B cell (primary cell): ENCODE data around the gene MPND. TPM values are rescaled to one million over a fixed set of nuclear protein-coding genes. Genes with fewer than 3 reads are reported as not detected.

ENCODE experiments used
- ATAC-seq: fragments of 200-7000 bp; cut with Tn5 transposase; one replicate; pipeline ENCODE4 v1.10.0; 2021; ENCODE audit warnings: low read depth, mild to moderate bottlenecking, moderate number of reproducible peaks, moderate library complexity
- CTCF ChIA-PET: fragments of 350-600 bp; sonication (Branson Sonifier 250); formaldehyde crosslinking; loops from one replicate; lab custom pipeline; 2021; ENCODE audit warnings: antibody characterized with exemption, inconsistent platforms; lab: Charles Lee
- POLR2A ChIA-PET: fragments of 350-600 bp; sonication (Branson Sonifier 250); formaldehyde crosslinking; loops from one replicate; lab custom pipeline; 2021; ENCODE audit warnings: antibody characterized with exemption; lab: Charles Lee
- DNase-seq: peaks from one replicate; pipeline ENCODE4 v3.0.0; 2013
- H2AFZ ChIP-seq: 2 replicates; pipeline ENCODE4 v1.6.1; 2012; ENCODE audit warnings: mild to moderate bottlenecking, low read depth, low read length; ENCODE audit not compliant: insufficient read depth, poor library complexity, severe bottlenecking
- H3K27ac ChIP-seq, 2 donors: 1 replicate in 1 of 2; 2 replicates in 1 of 2; pipeline ENCODE4 v1.5.1; 2012 to 2013; ENCODE audit warnings: low read length in 2 of 2, mild to moderate bottlenecking in 2 of 2, moderate library complexity in 1 of 2
- H3K27me3 ChIP-seq, 4 experiments: fragments of 200-600 bp in 1 of 4; sonication (generic) in 1 of 4; replicated peaks in 1 of 4; 1 replicate in 2 of 4; 2 replicates in 2 of 4; pipeline versions ENCODE4 v1.6.1 to v1.7.0; 2013 to 2016; ENCODE audit warnings: low read length in 3 of 4, mild to moderate bottlenecking in 2 of 4, mixed read lengths in 1 of 4, moderate library complexity in 1 of 4; ENCODE audit not compliant: insufficient read depth in 4 of 4, control insufficient read depth in 3 of 4; ENCODE audit errors: control extremely low read depth in 1 of 4
- H3K36me3 ChIP-seq, 2 experiments: replicated peaks in 1 of 2; 1 replicate in 1 of 2; 2 replicates in 1 of 2; pipeline versions ENCODE4 v1.6.1 to v1.7.1; 2013; ENCODE audit warnings: low read length in 1 of 2; ENCODE audit not compliant: insufficient read depth in 2 of 2, control insufficient read depth in 1 of 2; ENCODE audit errors: control extremely low read depth in 1 of 2, extremely low read depth in 1 of 2
- H3K4me1 ChIP-seq, 2 donors: fragments of 200-600 bp in 1 of 2; sonication (generic) in 1 of 2; 1 replicate in 1 of 2; 2 replicates in 1 of 2; pipeline versions ENCODE4 v1.5.1 to v1.6.1; 2013 to 2017; ENCODE audit warnings: low read length in 2 of 2; ENCODE audit not compliant: control insufficient read depth in 2 of 2, insufficient read depth in 2 of 2
- H3K4me2 ChIP-seq: replicated peaks from 2 replicates; pipeline ENCODE3; 2012; ENCODE audit warnings: mild to moderate bottlenecking, low read depth, low read length; ENCODE audit not compliant: poor library complexity, severe bottlenecking
- H3K4me3 ChIP-seq, 5 experiments: fragments of 200-600 bp in 1 of 5; sonication (generic) in 1 of 5; 1 replicate in 3 of 5; 2 replicates in 2 of 5; pipeline versions ENCODE4 v1.5.1 to v1.7.0; 2011 to 2016; ENCODE audit warnings: low read length in 4 of 5, mild to moderate bottlenecking in 4 of 5, low read depth in 2 of 5, control low read depth in 1 of 5, moderate library complexity in 1 of 5; ENCODE audit not compliant: insufficient read depth in 1 of 5; ENCODE audit errors: control extremely low read depth in 1 of 5, extremely low read depth in 1 of 5
- H3K79me2 ChIP-seq: fragments of 200-600 bp; sonication (generic); one replicate; pipeline ENCODE4 v1.6.0; 2016; ENCODE audit warnings: low read length; ENCODE audit not compliant: control insufficient read depth, insufficient read depth
- H3K9ac ChIP-seq: fragments of 200-600 bp; sonication (generic); 2 replicates; pipeline ENCODE4 v1.6.1; 2017; ENCODE audit warnings: mild to moderate bottlenecking, low read length, moderate library complexity
- H3K9me3 ChIP-seq, 3 donors: one replicate each; pipeline versions ENCODE4 v1.6.1 to v1.7.1; 2013; ENCODE audit warnings: low read length in 2 of 3; ENCODE audit not compliant: control insufficient read depth in 2 of 3, insufficient read depth in 1 of 3; ENCODE audit errors: control extremely low read depth in 1 of 3
- H4K20me1 ChIP-seq: 2 replicates; pipeline ENCODE4 v1.6.0; 2012; ENCODE audit warnings: mild to moderate bottlenecking, low read length; ENCODE audit not compliant: insufficient read depth, control insufficient read depth, poor library complexity, severe bottlenecking
- H3K27ac Mint-ChIP-seq: one replicate; pipeline ENCODE4 v1.8.0; 2021; ENCODE audit warnings: mixed read lengths
- H3K27me3 Mint-ChIP-seq: one replicate; pipeline ENCODE4 v1.8.0; 2021; ENCODE audit warnings: mixed read lengths
- H3K4me1 Mint-ChIP-seq: one replicate; pipeline ENCODE4 v1.8.0; 2021; ENCODE audit warnings: mixed read lengths
- H3K4me3 Mint-ChIP-seq: one replicate; pipeline ENCODE4 v1.8.0; 2021; ENCODE audit warnings: mixed read lengths
- H3K9me3 Mint-ChIP-seq: one replicate; pipeline ENCODE4 v1.8.0; 2022; ENCODE audit warnings: mixed read lengths; ENCODE audit not compliant: insufficient read depth
- CTCF ChIP-seq: fragments of 200-600 bp; IDR thresholded peaks from one replicate; pipeline ENCODE4 v1.8.0; 2022; ENCODE audit warnings: antibody characterized with exemption, mild to moderate bottlenecking
- EZH2 ChIP-seq: IDR thresholded peaks from 2 replicates; pipeline ENCODE4 v1.6.1; 2012; ENCODE audit warnings: borderline replicate concordance, low read depth, mild to moderate bottlenecking, moderate library complexity, low read length; ENCODE audit not compliant: insufficient read depth, poor library complexity, severe bottlenecking
- WGBS: methylation state at CpG from one replicate; pipeline ENCODE4 v1.1.5; 2013; ENCODE audit warnings: missing lambda C conversion rate; ENCODE audit not compliant: insufficient coverage; 5-methylcytosine and 5-hydroxymethylcytosine counted together
- intact Hi-C: fragments of 100-400 bp; cut with micrococcal nuclease; formaldehyde crosslinking; loops from one replicate; pipeline ENCODE4 v1.10.0; 2022
- polyA plus RNA-seq: library from polyadenylated mRNA; depleted of rRNA; stranded (reverse); fragments of >200 nt; gene quantifications from 2 replicates; pipeline ENCODE4 v1.2.3, GENCODE V29; 2012
- total RNA-seq, 2 donors: library from RNA; stranded (reverse); fragments of 120-200 nt in 1 of 2; gene quantifications; 1 replicate in 1 of 2; 2 replicates in 1 of 2; pipeline versions ENCODE4 v1.2.3 to v1.2.4, GENCODE V29; 2013 to 2022

The MPND gene
- total and polyA plus RNA-seq, 2 donors (not counting 1 experiment from before 2014, with no cell fraction given): 14.5 to 25.6 TPM

- POLR2A ChIA-PET: interaction anchor here (0.6 kb wide), 1 partner anchor 40 kb away, joined by 5 read pairs; no protein-coding TSS in a partner anchor
Observed at GRCh38 chr19:4371247-4372164, 28.1 kb downstream of the MPND start.

More at GRCh38 chr19:4371247-4372164, 28.1 kb downstream of the MPND start:
- H3K4me3 ChIP-seq: no peak overlapping the region
- H2AFZ ChIP-seq: no peak overlapping the region
- Mint-ChIP-seq H3K4me3 (peak overlapping the region; percentile 83), H3K4me1 (peaks cover 77% of the 10 kb centered on the region), H3K27ac (peak overlapping the region; percentile 81), H3K27me3 (no peaks in the 10 kb centered on the region), H3K9me3 (no peaks in the 10 kb centered on the region)
- no peaks in the 10 kb centered on the region for H3K27me3 ChIP-seq
- intact Hi-C loops: no loop called here
- TF ChIP-seq EZH2: no peak
- no peak for TF ChIP-seq CTCF
- H3K4me2 ChIP-seq: peak overlapping the region; percentile 96
- peaks cover 0 to under 1% (median 0%) of the 10 kb centered on the region in 3 donors for H3K9me3 ChIP-seq
- peaks cover 59% of the 10 kb centered on the region for H3K79me2 ChIP-seq
- peaks cover 0 to 9% of the 10 kb centered on the region in 2 experiments for H3K36me3 ChIP-seq
- 95% methylated on average over 31 of the region's 31 CpGs for WGBS
- peak overlapping the region; percentile 84 to 95 for H3K27ac ChIP-seq
- CTCF ChIA-PET: interaction anchor here (1.5 kb wide), 1 partner anchor 11 kb away, joined by 5 read pairs; no protein-coding TSS in a partner anchor
- H3K4me1 ChIP-seq: peaks cover 85 to 92% of the 10 kb centered on the region in 2 donors
- H3K9ac ChIP-seq: no peak overlapping the region
- H4K20me1 ChIP-seq: peaks cover 65% of the 10 kb centered on the region
- ATAC-seq: no peak
- no peak for DNase-seq
